Esophagus (tissue), 2 donors: ENCODE data around the gene SMAD7. TPM values are rescaled to one million over a fixed set of nuclear protein-coding genes. Genes with fewer than 3 reads are reported as not detected.

Experiments
- H3K27ac ChIP-seq, 2 donors: one replicate each; pipeline ENCODE4 v1.5.1; 2013; ENCODE audit warnings: low read depth in 2 of 2, mild to moderate bottlenecking in 2 of 2, inconsistent platforms in 1 of 2, low read length in 1 of 2, moderate library complexity in 1 of 2
- H3K27me3 ChIP-seq, 2 donors: one replicate each; pipeline ENCODE4 v1.6.1; 2013; ENCODE audit warnings: low read length in 2 of 2, control low read depth in 1 of 2, mild to moderate bottlenecking in 1 of 2; ENCODE audit not compliant: insufficient read depth in 2 of 2, control insufficient read depth in 1 of 2
- H3K36me3 ChIP-seq, 2 donors: one replicate each; pipeline ENCODE4 v1.6.1; 2013; ENCODE audit warnings: low read length in 1 of 2; ENCODE audit not compliant: control insufficient read depth in 2 of 2, insufficient read depth in 2 of 2
- H3K4me1 ChIP-seq, 2 donors: one replicate each; pipeline ENCODE4 v1.6.1; 2013; ENCODE audit warnings: low read length in 1 of 2; ENCODE audit not compliant: control insufficient read depth in 2 of 2, insufficient read depth in 2 of 2
- H3K4me3 ChIP-seq, 2 donors: one replicate each; pipeline ENCODE4 v1.5.1; 2013; ENCODE audit warnings: low read length in 2 of 2, mild to moderate bottlenecking in 2 of 2, low read depth in 1 of 2, moderate library complexity in 1 of 2
- H3K9me3 ChIP-seq, 2 donors: one replicate each; pipeline ENCODE4 v1.6.1; 2013; ENCODE audit warnings: mild to moderate bottlenecking in 2 of 2, low read depth in 1 of 2, low read length in 1 of 2, moderate library complexity in 1 of 2; ENCODE audit not compliant: control insufficient read depth in 2 of 2, insufficient read depth in 1 of 2
- WGBS, 2 donors: extraction: QIAGEN DNeasy Blood & Tissue Kit; methylation state at CpG; one replicate each; pipeline ENCODE4 v1.1.7; 2013; 5-methylcytosine and 5-hydroxymethylcytosine counted together
- polyA plus RNA-seq, 2 donors: library from polyadenylated mRNA; stranded (reverse); fragments of 200-250 nt; gene quantifications; one replicate each; pipeline ENCODE4 v1.2.3, GENCODE V29; 2013
- donor health status: healthy with polysubstance abuse.
- donor health status: Bipolar disorder and iron deficiency.

SMAD7 gene
- polyA plus RNA-seq, 2 donors: 3.5 to 4.4 TPM

DNA sequence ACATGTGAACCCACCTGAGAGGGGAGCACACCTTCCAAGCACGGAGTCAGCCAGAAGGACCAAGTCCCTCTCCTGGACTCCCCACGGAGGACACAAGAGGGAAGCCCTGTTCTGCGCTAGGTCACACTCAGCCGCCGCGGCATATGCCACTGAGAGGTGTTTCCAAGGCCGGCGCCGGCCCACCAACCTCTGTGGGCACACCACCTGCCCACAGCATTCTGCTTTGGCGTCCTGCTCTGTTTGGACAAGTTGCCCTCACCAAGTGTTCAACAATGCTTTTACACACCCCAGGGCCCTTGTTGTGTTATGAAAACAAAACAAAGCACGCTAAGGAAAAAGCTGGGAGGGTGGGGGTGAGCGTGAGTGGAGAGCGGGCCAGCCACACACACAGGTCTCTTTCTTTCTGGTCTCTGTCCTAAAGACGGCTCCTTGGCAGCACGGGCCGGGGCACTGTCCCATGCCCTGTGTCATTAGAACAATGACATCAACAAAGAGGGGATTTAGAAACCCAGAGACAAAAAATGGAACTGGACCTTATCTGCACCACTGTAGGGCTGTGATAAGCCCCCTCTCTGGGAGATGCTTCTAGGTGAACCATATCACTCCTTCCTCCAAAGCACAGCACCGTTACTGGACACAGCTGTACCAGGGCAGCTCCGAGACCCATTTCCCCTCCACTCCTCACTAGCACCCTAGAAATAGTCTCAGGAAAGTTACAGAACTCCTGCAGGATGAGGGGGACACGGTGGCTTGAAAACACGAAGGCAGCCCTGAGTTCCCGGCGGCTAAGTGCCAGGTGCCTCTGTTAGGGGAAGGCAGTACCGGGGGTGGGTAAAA is 17.0 kb downstream of the SMAD7 start:
- Histone ChIP-seq H3K27ac (peak overlapping the region in 1 of 2 donors; percentile 22), H3K27me3 (no peaks in the 10 kb centered on the region), H3K9me3 (no peaks in the 10 kb centered on the region), H3K4me1 (peaks cover 12 to 44% of the 10 kb centered on the region in 2 donors), H3K36me3 (no peaks in the 10 kb centered on the region), H3K4me3 (no peak overlapping the region)
- WGBS, 2 donors: 62 to 75% methylated on average over 23 of the region's 23 CpGs

DNA sequence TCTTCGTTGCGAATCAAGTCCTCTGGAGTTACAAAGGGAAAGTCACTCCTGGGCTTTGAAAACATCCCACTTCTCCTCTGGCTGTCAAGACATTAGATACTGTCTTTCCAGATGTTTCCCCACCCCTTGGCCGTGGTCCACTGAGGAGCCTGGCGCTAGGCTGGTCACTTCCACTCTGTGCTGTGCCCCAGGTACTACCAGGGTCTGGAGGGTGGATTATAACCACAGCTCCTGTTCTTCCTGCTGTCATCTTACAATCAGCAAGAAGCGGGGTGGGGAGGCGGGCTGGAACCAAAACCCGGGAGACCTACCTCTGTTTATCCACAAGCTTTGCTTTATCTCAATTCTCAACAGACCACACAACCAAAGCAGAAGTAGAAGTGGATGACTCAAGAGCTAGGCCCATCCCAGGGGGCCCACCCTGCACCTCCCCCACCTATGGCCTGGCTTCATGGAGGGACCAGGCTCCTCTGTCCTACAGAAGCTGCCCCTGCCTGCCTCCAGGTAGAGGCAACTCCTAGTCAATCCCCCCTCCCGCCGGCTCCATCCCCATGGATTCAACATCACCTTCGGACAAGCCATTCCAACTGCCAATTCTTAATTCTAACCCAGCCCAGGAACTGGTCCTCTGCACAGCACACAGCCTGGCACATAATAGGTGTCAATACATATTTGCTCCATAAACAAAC is 17.8 kb downstream of the SMAD7 start:
- H3K4me1 ChIP-seq: peaks cover 8 to 42% of the 10 kb centered on the region in 2 donors
- H3K27me3 ChIP-seq: no peaks in the 10 kb centered on the region
- H3K9me3 ChIP-seq: no peaks in the 10 kb centered on the region
- peak overlapping the region; percentile 16 to 22 for H3K27ac ChIP-seq
- 65 to 69% methylated on average over 10 of the region's 10 CpGs for WGBS, 2 donors
- no peaks in the 10 kb centered on the region for H3K36me3 ChIP-seq
- H3K4me3 ChIP-seq: no peak overlapping the region

- Histone ChIP-seq H3K27me3 (no peaks in the 10 kb centered on the region), H3K36me3 (no peaks in the 10 kb centered on the region), H3K4me1 (peaks cover 5 to 37% of the 10 kb centered on the region in 2 donors), H3K4me3 (no peak overlapping the region), H3K27ac (peak overlapping the region; percentile 16 to 22), H3K9me3 (no peaks in the 10 kb centered on the region)
- 26 to 40% methylated on average over 7 of the region's 7 CpGs for WGBS, 2 donors
These were observed 18.3 kb downstream of the SMAD7 start for GRCh38 chr18:48932462-48932818.

GRCh38 chr18:48931680-48932461 is 18.9 kb downstream of the SMAD7 start:
- WGBS, 2 donors: 51 to 58% methylated on average over 11 of the region's 11 CpGs
- no peak overlapping the region for H3K4me3 ChIP-seq
- H3K36me3 ChIP-seq: no peaks in the 10 kb centered on the region

DNA sequence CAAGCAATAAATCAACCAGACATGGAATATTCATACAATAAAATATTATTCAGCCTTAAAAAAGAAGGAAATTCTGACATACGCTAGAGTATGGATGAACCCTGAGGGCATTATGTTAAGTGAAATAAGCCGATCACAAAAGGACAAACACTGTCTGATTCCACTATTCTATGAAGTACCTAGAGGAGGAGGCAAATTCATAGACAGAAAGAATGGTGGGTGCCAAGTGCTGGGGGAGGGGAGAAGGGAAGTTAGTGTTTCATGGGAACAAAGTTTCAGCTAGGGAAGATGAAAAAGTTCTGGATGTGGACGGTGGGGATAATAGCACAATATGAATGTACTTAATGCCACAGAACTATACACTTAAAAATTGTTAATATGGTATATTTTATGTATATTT is 19.8 kb downstream of the SMAD7 start:
- Histone ChIP-seq H3K9me3 (no peaks in the 10 kb centered on the region), H3K27me3 (no peaks in the 10 kb centered on the region), H3K4me1 (peaks cover 5 to 32% of the 10 kb centered on the region in 2 donors), H3K27ac (no peak overlapping the region), H3K4me3 (no peak overlapping the region), H3K36me3 (no peaks in the 10 kb centered on the region)
- 74 to 81% methylated on average over 3 of the region's 3 CpGs for WGBS, 2 donors

More at GRCh38 chr18:48931680-48932461, 18.9 kb downstream of the SMAD7 start:
- Histone ChIP-seq H3K9me3 (no peaks in the 10 kb centered on the region), H3K27me3 (no peaks in the 10 kb centered on the region), H3K27ac (no peak overlapping the region), H3K4me1 (peaks cover 5 to 32% of the 10 kb centered on the region in 2 donors)

DNA sequence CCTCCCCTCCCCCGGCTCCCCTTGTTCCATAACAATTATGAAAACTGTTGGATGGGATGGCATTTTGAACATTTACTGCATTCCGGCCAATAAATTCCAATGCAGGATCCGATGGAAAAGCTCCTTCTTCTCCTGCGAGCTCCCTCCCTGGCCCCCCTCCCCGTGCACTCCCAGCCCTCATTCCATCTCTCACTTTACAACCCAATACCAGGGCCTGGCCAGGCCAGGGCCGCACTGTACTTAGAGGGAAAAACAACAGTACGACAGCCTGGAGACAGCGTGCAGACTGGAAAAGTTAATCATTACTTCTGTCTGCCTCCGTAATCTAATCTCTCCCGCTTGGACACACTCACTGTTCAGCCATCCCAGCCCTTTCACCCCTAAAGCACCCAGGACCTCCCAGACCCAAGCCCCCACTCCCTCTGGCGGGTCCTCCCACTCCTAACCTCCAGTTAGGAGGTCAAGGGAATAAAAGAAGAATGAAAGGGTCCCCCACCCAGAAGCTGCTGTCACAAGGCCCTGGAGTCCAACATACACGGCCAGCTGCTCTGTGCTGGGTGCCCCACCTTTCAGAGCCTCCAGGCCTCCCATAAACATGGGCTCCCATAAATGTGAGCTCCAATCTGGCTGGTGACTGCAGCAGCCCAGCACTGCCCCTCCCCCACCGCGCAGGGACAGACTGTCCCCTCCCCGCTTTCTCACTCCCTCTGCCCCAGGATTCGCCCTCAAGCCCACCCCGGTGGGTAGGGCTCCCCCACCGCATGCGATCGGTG is 20.6 kb downstream of the SMAD7 start:
- Histone ChIP-seq H3K27ac (peak overlapping the region; percentile 43 to 74), H3K4me3 (no peak overlapping the region)

DNA sequence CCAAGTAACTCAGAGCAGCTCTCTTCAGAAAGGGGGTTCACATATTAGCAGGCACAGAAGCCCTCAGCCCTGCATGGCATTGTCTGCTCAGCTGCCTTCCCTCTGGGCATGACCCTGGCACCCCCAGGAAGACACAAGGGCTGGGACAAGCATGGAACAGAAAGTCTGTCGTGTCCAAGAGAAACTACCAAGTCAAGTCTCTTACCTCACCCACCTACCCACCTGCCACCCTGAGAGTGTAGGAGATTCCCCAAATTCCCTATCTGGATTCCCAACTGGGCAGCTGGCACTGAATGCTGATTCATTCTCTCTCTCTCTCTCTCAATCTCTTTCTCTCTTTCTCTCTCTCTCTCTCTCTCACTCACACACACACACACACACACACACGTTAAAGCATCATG is 21.6 kb downstream of the SMAD7 start:
- H3K27me3 ChIP-seq: no peaks in the 10 kb centered on the region
- H3K9me3 ChIP-seq: no peaks in the 10 kb centered on the region
- peaks cover 5 to 31% of the 10 kb centered on the region in 2 donors for H3K4me1 ChIP-seq
- H3K4me3 ChIP-seq: no peak overlapping the region
- peak overlapping the region; percentile 30 to 72 for H3K27ac ChIP-seq
- H3K36me3 ChIP-seq: no peaks in the 10 kb centered on the region
- WGBS, 2 donors: 20 to 27% methylated on average over 2 of the region's 2 CpGs

More for the DNA sequence above, 20.6 kb downstream of the SMAD7 start:
- no peaks in the 10 kb centered on the region for H3K27me3 ChIP-seq
- WGBS, 2 donors: 55 to 69% methylated on average over 20 of the region's 20 CpGs
- no peaks in the 10 kb centered on the region for H3K36me3 ChIP-seq
- peaks cover 5 to 26% of the 10 kb centered on the region in 2 donors for H3K4me1 ChIP-seq
- no peaks in the 10 kb centered on the region for H3K9me3 ChIP-seq

- Histone ChIP-seq H3K4me3 (no peak overlapping the region), H3K4me1 (peaks cover 5 to 27% of the 10 kb centered on the region in 2 donors), H3K27me3 (no peaks in the 10 kb centered on the region), H3K9me3 (no peaks in the 10 kb centered on the region), H3K27ac (peak overlapping the region; percentile 40 to 72), H3K36me3 (no peaks in the 10 kb centered on the region)
- 11% methylated on average over 9 of the region's 9 CpGs for WGBS, 2 donors
These were observed 22.0 kb downstream of the SMAD7 start for GRCh38 chr18:48928787-48929186.
